ENCODE measurements around the gene NOS1. TPM values are rescaled to one million over a fixed set of nuclear protein-coding genes. Genes with fewer than 3 reads are reported as not detected.
"Not testable (repeated sequence)": the region's sequence is repeated elsewhere in the genome, so short reads cannot be mapped to it uniquely, and the experiment has no call there.

Gene NOS1
- total RNA-seq, 1 donor from 2014 or later: 3.5 TPM

DNA sequence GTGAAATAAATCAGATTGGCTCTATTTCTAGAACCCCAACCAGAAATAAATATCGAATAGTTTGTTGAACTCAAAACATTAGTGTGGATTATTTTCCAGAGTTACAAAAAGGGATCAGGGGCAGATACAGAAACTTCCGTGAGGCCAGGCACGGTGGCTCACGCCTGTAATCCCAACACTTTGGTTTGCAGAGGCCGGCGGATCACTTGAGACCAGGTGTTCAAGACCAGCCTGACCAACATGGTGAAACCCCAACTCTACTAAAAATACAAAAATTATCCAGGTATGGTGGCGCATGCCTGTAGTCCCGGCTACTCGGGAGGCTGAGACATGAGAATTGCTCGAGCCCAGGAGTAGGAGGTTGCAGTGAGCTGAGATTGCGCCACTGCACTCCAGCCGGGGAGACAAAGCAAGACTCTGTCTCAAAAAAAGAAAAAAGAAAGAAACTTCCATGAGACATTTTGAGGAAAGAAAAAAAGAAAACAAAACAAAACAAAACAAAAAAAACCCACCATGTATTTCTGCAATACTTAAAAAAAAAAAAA, 173.2 kb downstream of the NOS1 start:
- Histone ChIP-seq H3K9me3 (no peaks in the 10 kb centered on the region), H3K27ac (no peak overlapping the region), H3K36me3 (peaks cover 38% of the 10 kb centered on the region), H3K4me1 (peaks cover 31% of the 10 kb centered on the region), H3K4me3 (no peak overlapping the region), H3K27me3 (ENCODE audit: low read depth) (no peaks in the 10 kb centered on the region)
- no peak for TF ChIP-seq CTCF (IDR thresholded peaks at IDR 0.05)
- DNase-seq: no peak
- ATAC-seq: no peak
- intact Hi-C loops (cut with DNase I): no loop called here

- no peak overlapping the region for H3K4me3 ChIP-seq
- peaks cover 31% of the 10 kb centered on the region for H3K4me1 ChIP-seq
- H3K27ac ChIP-seq: no peak overlapping the region
- H3K36me3 ChIP-seq: peaks cover 45% of the 10 kb centered on the region
- no peaks in the 10 kb centered on the region for H3K9me3 ChIP-seq
- intact Hi-C loops (cut with DNase I): no loop called here
- ATAC-seq (peak in 1 of 2 donors; percentile 47), DNase-seq (no peak)
- no peak for TF ChIP-seq CTCF (IDR thresholded peaks at IDR 0.05)
- no peaks in the 10 kb centered on the region for H3K27me3 ChIP-seq (ENCODE audit: low read depth)
Measured at GRCh38 chr12:117187421-117187820, 174.0 kb downstream of the NOS1 start.

- intact Hi-C loops (cut with DNase I): no loop called here
- peaks cover 77% of the 10 kb centered on the region for H3K36me3 ChIP-seq
Measured at GRCh38 chr12:117182866-117183265, 178.6 kb downstream of the NOS1 start.

GRCh38 chr12:117181468-117181843, 180.0 kb downstream of the NOS1 start:
- H3K4me3 ChIP-seq; H3K4me1 ChIP-seq; intact Hi-C loops (cut with DNase I); H3K9me3 ChIP-seq; DNase-seq; H3K27ac ChIP-seq; H3K27me3 ChIP-seq (ENCODE audit: low read depth); ATAC-seq: not testable (repeated sequence)
- peaks cover 85% of the 10 kb centered on the region for H3K36me3 ChIP-seq

More at GRCh38 chr12:117182866-117183265, 178.6 kb downstream of the NOS1 start:
- DNase-seq (no peak), ATAC-seq (no peak)
- H3K27ac ChIP-seq: no peak overlapping the region
- H3K9me3 ChIP-seq: no peaks in the 10 kb centered on the region
- peaks cover 8% of the 10 kb centered on the region for H3K4me1 ChIP-seq
- no peaks in the 10 kb centered on the region for H3K27me3 ChIP-seq (ENCODE audit: low read depth)
- TF ChIP-seq CTCF (IDR thresholded peaks at IDR 0.05): no peak
- H3K4me3 ChIP-seq: no peak overlapping the region

- intact Hi-C loops (cut with DNase I): no loop called here
- Histone ChIP-seq H3K9me3 (no peaks in the 10 kb centered on the region), H3K27ac (no peak overlapping the region), H3K4me1 (no peaks in the 10 kb centered on the region), H3K4me3 (no peak overlapping the region), H3K27me3 (ENCODE audit: low read depth) (no peaks in the 10 kb centered on the region), H3K36me3 (peaks cover 85% of the 10 kb centered on the region)
- TF ChIP-seq CTCF (IDR thresholded peaks at IDR 0.05): no peak
- ATAC-seq: no peak
- no peak for DNase-seq
Measured at GRCh38 chr12:117180758-117181467, 180.5 kb downstream of the NOS1 start.

DNA sequence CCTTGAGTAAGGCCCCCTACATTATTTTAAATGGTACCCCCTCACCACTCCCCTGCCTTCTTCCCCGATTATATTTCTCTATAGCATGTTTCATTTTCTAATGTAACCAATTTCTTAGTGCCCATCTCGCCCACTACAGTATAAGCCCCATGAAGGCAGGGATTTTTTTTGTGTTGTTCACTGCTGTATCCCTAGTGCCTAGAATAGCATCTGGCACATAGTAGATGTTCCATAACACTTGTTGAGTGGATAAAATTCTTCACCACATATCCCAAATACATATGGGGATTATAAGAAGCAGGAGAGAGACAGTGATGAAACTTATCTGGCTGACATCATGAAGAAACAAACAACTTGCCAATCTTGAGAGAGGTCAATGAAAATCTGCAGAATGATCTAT, 182.7 kb downstream of the NOS1 start:
- Histone ChIP-seq H3K4me1 (no peaks in the 10 kb centered on the region), H3K27ac (no peak overlapping the region), H3K27me3 (ENCODE audit: low read depth) (no peaks in the 10 kb centered on the region), H3K4me3 (no peak overlapping the region), H3K36me3 (peaks cover 85% of the 10 kb centered on the region), H3K9me3 (no peaks in the 10 kb centered on the region)
- intact Hi-C loops (cut with DNase I): no loop called here
- DNase-seq: no peak
- ATAC-seq: no peak
- TF ChIP-seq CTCF (IDR thresholded peaks at IDR 0.05): no peak

Measured in lower lobe of right lung (tissue), 2 donors.